ENCODE results near the gene PRDM7.
A peak's percentile ranks its signal among the peaks of the same experiment; 100 is the strongest.

DNA sequence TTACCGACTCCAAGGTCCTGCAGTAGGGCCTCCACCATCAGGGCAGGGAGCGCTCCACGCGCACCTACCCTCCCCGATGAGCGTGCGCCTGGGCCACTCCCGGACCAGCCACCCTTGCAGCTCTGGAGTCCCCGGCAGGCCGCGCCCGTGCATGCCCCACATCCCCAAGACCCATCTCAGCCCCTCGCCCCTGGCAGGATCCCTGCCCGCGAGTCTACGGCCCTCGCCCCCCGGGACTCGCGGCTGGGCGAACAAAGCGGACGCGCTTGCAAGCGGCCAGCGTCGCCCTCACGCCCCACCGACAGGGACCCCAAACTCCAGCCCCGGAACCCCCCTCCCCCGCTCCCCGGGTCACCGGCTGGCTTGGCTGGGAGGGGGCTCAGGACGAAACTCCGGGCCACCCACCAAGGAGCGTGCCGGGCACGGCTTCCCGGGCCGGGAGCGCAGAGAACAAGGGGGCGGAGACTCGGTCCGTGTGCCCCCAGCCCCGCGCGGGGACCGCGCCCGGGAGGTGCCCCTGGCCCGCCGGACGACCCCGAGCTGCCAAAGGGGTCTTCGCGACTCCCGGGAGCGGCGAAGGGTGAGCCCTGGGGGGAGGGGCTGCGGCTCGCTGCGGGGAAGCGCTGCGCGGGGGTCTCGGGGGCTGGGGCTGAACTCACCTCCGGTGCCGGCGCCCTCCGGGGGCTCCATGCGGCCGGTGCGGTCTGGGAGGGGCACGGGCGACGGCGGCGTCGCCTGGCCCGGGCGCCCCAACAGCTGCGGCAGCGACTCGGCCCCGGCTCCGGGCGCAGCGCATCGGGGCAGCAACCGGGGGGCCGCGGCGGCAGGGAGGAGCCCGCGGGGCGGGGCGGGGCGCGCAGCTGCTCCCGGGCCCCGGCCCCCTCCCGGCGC is 58.2 kb downstream of the PRDM7 start, which contains the start of gene DBNDD1:
- TF ChIP-seq, protein P1, sequence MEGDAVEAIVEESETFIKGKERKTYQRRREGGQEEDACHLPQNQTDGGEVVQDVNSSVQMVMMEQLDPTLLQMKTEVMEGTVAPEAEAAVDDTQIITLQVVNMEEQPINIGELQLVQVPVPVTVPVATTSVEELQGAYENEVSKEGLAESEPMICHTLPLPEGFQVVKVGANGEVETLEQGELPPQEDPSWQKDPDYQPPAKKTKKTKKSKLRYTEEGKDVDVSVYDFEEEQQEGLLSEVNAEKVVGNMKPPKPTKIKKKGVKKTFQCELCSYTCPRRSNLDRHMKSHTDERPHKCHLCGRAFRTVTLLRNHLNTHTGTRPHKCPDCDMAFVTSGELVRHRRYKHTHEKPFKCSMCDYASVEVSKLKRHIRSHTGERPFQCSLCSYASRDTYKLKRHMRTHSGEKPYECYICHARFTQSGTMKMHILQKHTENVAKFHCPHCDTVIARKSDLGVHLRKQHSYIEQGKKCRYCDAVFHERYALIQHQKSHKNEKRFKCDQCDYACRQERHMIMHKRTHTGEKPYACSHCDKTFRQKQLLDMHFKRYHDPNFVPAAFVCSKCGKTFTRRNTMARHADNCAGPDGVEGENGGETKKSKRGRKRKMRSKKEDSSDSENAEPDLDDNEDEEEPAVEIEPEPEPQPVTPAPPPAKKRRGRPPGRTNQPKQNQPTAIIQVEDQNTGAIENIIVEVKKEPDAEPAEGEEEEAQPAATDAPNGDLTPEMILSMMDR (conservative IDR thresholded peaks at IDR 0.05) = no peak
- peak; percentile 47; the same call in 1 of the 2 replicates for TF ChIP-seq ZFX (IDR thresholded peaks at IDR 0.05)

Measured in C4-2B (cell line).